Activated T-cell treated with anti-CD3 and anti-CD28 coated beads for 24 hours (primary cell): ENCODE data around the gene GNB3.
"Not testable (repeated sequence)": the region's sequence is repeated elsewhere in the genome, so short reads cannot be mapped to it uniquely, and the experiment has no call there.

Experiments used
- DNase-seq: peaks from one replicate; pipeline ENCODE4 v3.0.0-alpha.2; 2020; ENCODE audit warnings: low read depth

The GNB3 gene

GRCh38 chr12:6883683-6884082 lies 43.0 kb downstream of the GNB3 start:
- no peak for DNase-seq

GRCh38 chr12:6884539-6884938 lies 43.8 kb downstream of the GNB3 start:
- DNase-seq, result no peak

- not testable (repeated sequence) for DNase-seq
Measured at GRCh38 chr12:6886206-6886999, 45.7 kb downstream of the GNB3 start.

GRCh38 chr12:6887460-6887859 lies 46.7 kb downstream of the GNB3 start:
- no peak for DNase-seq

GRCh38 chr12:6888360-6888759 lies 47.6 kb downstream of the GNB3 start:
- no peak for DNase-seq

GRCh38 chr12:6888794-6889193 lies 48.1 kb downstream of the GNB3 start:
- not testable (repeated sequence) for DNase-seq

GRCh38 chr12:6889775-6890573 lies 49.2 kb downstream of the GNB3 start:
- not testable (repeated sequence) for DNase-seq

GRCh38 chr12:6890789-6891645 lies 50.3 kb downstream of the GNB3 start:
- peak; percentile 97 for DNase-seq

GRCh38 chr12:6891646-6892001 lies 50.9 kb downstream of the GNB3 start:
- DNase-seq, result no peak

GRCh38 chr12:6892683-6893082 lies 52.0 kb downstream of the GNB3 start:
- DNase-seq, result not testable (repeated sequence)

- DNase-seq, result no peak
Measured at GRCh38 chr12:6894321-6894720, 53.6 kb downstream of the GNB3 start.
